Fibroblast of lung (primary cell): ENCODE data around the gene ZFY.
"Not testable (repeated sequence)": the region's sequence is repeated elsewhere in the genome, so short reads cannot be mapped to it uniquely, and the experiment has no call there.

Experiments
- EZH2 ChIP-seq: IDR thresholded peaks from 2 replicates; pipeline ENCODE4 v1.5.1; 2012; ENCODE audit warnings: low read length, control low read depth, mild to moderate bottlenecking; ENCODE audit errors: missing control alignments
- TF ChIP-seq, protein P1 (sequence below), 2 donors: IDR thresholded peaks in 1 of 2; conservative IDR thresholded peaks in 1 of 2; 1 replicate in 1 of 2; 2 replicates in 1 of 2; pipeline ENCODE4 v1.5.1; 2011 to 2012; ENCODE audit warnings: low read length in 2 of 2, control low read depth in 1 of 2, inconsistent platforms in 1 of 2, low read depth in 1 of 2, mild to moderate bottlenecking in 1 of 2

DNA sequence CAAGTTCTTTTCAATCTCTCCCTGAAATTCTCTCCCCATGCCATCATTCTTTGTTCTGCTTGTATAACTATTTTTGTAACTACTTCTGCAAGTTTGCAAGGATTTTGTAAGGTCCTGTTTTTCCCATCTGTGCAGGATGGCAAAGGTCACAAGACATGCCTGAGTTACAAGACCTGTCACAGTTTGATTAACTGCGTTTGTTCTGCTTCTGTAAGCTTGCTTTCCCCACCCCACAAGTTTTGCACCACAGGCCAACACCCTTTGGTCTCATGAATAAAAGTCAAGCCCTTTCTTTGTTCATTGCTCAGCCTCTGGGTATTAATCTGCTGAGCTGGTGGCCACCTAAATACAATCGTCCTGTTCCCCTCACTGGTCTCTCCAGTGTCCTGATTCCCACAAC lies 70.8 kb downstream of the ZFY start:
- TF ChIP-seq, protein P1, sequence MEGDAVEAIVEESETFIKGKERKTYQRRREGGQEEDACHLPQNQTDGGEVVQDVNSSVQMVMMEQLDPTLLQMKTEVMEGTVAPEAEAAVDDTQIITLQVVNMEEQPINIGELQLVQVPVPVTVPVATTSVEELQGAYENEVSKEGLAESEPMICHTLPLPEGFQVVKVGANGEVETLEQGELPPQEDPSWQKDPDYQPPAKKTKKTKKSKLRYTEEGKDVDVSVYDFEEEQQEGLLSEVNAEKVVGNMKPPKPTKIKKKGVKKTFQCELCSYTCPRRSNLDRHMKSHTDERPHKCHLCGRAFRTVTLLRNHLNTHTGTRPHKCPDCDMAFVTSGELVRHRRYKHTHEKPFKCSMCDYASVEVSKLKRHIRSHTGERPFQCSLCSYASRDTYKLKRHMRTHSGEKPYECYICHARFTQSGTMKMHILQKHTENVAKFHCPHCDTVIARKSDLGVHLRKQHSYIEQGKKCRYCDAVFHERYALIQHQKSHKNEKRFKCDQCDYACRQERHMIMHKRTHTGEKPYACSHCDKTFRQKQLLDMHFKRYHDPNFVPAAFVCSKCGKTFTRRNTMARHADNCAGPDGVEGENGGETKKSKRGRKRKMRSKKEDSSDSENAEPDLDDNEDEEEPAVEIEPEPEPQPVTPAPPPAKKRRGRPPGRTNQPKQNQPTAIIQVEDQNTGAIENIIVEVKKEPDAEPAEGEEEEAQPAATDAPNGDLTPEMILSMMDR (conservative IDR thresholded peaks at IDR 0.05 in 1 of 2, IDR thresholded peaks at IDR 0.05 in 1 of 2; ENCODE audit: low read depth in 1 of 2, low read length in 2 of 2): not testable (repeated sequence)
- TF ChIP-seq EZH2: not testable (repeated sequence)
